Dedifferentiated amniotic fluid mesenchymal stem cell (primary cell): Measurements from ENCODE around the gene ZNF836.

Experiments used
- DNase-seq: peaks from one replicate; pipeline ENCODE4 v3.0.0-alpha.2; 2016; ENCODE audit errors: extremely low spot score

Gene ZNF836

GRCh38 chr19:52188822-52189734 is 17.7 kb upstream of the ZNF836 start:
- peak; percentile 57 for DNase-seq

GRCh38 chr19:52187407-52187806 is 16.0 kb upstream of the ZNF836 start:
- DNase-seq = no peak

- no peak for DNase-seq
Measured at GRCh38 chr19:52176574-52176973, 5.2 kb upstream of the ZNF836 start.

GRCh38 chr19:52172347-52172746 is 926 bp upstream of the ZNF836 start:
- DNase-seq = no peak

GRCh38 chr19:52170863-52171320 is 529 bp downstream of the ZNF836 start:
- DNase-seq = no peak

GRCh38 chr19:52170304-52170703 is 1.1 kb downstream of the ZNF836 start:
- DNase-seq = no peak

GRCh38 chr19:52155596-52156359 is 15.6 kb downstream of the ZNF836 start:
- no peak for DNase-seq

GRCh38 chr19:52148256-52148655 is 23.2 kb downstream of the ZNF836 start:
- no peak for DNase-seq

GRCh38 chr19:52142001-52142595 is 29.3 kb downstream of the ZNF836 start:
- no peak for DNase-seq

GRCh38 chr19:52141203-52141602 is 30.2 kb downstream of the ZNF836 start:
- no peak for DNase-seq

GRCh38 chr19:52140032-52140710 is 31.2 kb downstream of the ZNF836 start:
- DNase-seq = no peak

GRCh38 chr19:52139252-52140031 is 32.0 kb downstream of the ZNF836 start, which contains the start of gene ZNF616:
ZNF616 (minus strand) TSS chr19:52139938; CDS start chr19:52130512, 9,426 bp downstream.
- DNase-seq = peak; percentile 91

GRCh38 chr19:52138983-52139251 is 32.5 kb downstream of the ZNF836 start:
- DNase-seq = no peak

- DNase-seq = no peak
Measured at GRCh38 chr19:52138278-52138982, 33.0 kb downstream of the ZNF836 start.

- DNase-seq = no peak
Measured at GRCh38 chr19:52120286-52120685, 51.1 kb downstream of the ZNF836 start.

GRCh38 chr19:52115526-52116053 is 55.8 kb downstream of the ZNF836 start:
- no peak for DNase-seq

- DNase-seq = no peak
Measured at GRCh38 chr19:52114691-52115090, 56.7 kb downstream of the ZNF836 start.

GRCh38 chr19:52112624-52113023 is 58.8 kb downstream of the ZNF836 start:
- no peak for DNase-seq

GRCh38 chr19:52110780-52111179 is 60.6 kb downstream of the ZNF836 start:
- no peak for DNase-seq
